ENCODE data around the gene ATP4A.

- TF ChIP-seq YY1 (IDR thresholded peaks at IDR 0.05; ENCODE audit: insufficient read depth, insufficient read length) (no peak), ZNF274 (IDR thresholded peaks at IDR 0.05; ENCODE audit: low read depth, low read length) (no peak), SUZ12 (IDR thresholded peaks at IDR 0.05; ENCODE audit: extremely low read depth, insufficient read depth, insufficient read length) (no peak)
Measured at GRCh38 chr19:35552534-35553384, 10.7 kb downstream of the ATP4A start.
